NCI-H748 (cell line): ENCODE measurements around the gene DEUP1.
"Not testable (repeated sequence)": the region's sequence is repeated elsewhere in the genome, so short reads cannot be mapped to it uniquely, and the experiment has no call there.

Source experiments
- DNase-seq: peaks from one replicate; lab custom pipeline; 2025; ENCODE audit not compliant: unreplicated experiment; lab: John Stamatoyannopoulos, UW

Gene DEUP1

DNA sequence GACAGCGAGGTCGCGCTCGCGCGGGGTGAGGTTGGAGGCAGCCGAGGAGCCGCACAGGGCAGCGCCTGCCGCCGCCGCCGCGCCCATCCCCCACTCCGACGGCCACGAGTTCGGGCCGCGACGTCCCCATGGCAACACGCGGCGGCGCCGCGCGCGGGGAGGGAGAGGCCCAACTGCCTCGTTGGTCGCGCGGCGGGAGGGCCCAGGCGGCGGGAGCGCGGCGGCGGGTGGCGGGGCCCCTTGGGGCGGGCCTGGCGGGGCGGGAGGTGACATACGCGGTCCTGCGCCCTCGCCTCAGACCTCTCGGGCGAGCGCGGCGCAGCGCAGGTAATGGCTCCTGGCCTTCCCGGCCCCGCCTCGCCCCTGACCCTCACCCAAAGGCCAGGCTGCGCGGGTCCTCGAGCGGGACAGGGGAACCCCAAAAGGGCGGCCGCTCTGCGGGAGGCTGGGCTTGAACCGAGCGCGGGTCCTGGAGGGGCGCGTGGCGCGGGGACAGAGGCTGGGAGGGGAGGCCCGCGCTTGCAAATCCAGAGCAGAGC lies at the start of gene DEUP1:
DEUP1 (plus strand) TSS at position 297 of the 539 bp plus-strand sequence. CDS start 1,518 bp downstream, outside the sequence.
- peak; percentile 80 for DNase-seq

DNA sequence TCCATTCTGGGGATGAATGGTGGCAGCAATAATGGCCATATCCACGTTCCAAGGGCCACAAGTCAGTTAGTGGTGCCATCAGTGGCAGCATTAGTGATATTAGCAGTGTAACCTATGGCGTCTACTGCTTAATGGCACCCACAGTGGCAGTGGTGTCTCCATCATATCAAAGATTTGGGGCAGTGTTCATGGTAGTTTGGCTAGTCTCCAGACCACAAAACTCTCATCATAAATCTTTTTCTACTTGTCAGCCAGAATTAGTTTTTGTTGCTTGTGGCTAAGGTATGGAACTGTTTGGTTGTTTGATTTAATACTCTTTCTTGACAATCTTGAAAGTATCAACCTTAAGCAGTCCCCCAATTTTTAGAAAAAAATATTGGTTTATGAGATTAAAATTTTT lies 45.1 kb upstream of the DEUP1 start:
- no peak for DNase-seq

DNA sequence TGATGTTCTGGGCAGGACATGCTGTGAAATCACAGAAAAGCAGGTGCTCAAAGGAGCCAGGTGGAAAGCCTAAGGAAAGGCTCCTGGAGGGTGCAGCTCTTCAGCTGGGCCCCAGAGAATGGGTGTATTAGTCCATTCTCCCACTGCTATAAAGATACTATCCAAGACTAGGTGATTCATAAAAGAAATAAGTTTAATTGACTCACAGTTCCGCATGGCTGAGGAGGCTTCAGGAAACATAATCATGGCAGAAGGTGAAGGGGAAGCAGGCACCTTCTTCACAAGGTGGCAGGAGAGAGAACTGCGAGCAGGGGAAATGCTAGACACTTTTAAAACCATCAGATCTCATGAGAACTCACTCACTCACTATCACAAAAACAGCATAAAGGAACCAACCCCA lies 43.1 kb upstream of the DEUP1 start:
- DNase-seq: no peak

- DNase-seq: no peak
Measured at GRCh38 chr11:93288079-93288478, 42.5 kb upstream of the DEUP1 start.

DNA sequence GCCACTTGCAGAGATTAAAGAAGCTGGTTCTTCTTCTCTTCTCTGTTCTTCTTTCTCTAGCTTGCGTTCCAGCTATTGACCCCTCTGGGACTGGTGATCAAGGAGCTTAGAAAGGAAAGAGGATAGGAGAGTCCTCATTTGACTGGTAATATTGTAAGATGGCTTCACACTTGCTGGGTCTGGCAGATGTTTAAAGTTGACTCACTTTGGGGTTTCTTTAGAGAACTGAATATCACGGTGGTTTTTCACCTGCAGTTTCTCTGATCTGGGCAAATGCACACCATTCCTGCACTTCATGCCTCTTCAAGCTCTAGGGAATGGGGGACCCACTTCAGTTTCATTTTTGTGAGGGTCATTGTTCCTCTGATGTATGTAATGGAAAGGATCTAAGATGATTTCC lies 41.8 kb upstream of the DEUP1 start:
- DNase-seq: no peak

GRCh38 chr11:93289782-93290463 lies 40.6 kb upstream of the DEUP1 start:
- DNase-seq: no peak

- DNase-seq: no peak
Measured at GRCh38 chr11:93291110-93291509, 39.4 kb upstream of the DEUP1 start.

DNA sequence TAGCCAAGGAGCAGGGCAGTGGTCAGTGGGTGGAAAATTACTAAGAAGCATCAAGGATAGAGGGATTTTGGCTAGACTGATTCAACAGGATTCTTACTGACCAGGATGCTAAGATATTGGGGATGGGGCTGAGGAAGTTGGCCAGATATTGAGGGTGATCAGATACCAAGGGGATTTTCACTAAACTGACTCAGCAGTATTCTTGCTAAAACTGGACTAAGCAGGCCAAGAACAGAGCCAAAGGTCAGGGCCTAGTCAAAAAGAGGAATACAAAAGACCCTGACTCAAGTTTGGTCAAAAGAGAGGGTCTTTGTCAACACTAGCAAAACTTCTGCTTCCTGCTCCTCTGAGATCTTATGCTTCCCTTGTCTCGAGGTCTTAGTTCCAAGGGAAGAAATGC lies 38.6 kb upstream of the DEUP1 start:
- no peak for DNase-seq

- DNase-seq: no peak
Measured at GRCh38 chr11:93295921-93296575, 34.5 kb upstream of the DEUP1 start.

DNA sequence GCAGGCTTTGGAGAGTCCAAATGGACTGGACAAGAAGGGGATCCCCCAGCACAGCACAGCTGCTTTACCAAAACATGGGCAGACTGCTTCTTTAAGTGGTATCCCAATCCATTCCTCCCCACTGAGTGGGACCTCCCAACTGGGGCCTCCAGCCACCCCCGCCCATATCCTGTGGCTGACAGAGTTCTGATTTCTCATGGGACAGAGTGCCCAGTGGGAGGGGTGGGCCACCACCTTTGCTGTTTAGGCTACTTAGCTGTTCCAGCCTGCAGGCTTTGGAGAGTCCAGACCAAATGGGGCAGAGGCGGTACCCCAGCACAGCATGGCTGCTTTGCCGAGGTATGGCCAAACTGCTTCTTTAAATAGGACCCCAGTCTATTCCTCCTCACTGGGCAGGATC lies 26.9 kb upstream of the DEUP1 start:
- no peak for DNase-seq

GRCh38 chr11:93314399-93314798 lies 16.1 kb upstream of the DEUP1 start:
- not testable (repeated sequence) for DNase-seq

DNA sequence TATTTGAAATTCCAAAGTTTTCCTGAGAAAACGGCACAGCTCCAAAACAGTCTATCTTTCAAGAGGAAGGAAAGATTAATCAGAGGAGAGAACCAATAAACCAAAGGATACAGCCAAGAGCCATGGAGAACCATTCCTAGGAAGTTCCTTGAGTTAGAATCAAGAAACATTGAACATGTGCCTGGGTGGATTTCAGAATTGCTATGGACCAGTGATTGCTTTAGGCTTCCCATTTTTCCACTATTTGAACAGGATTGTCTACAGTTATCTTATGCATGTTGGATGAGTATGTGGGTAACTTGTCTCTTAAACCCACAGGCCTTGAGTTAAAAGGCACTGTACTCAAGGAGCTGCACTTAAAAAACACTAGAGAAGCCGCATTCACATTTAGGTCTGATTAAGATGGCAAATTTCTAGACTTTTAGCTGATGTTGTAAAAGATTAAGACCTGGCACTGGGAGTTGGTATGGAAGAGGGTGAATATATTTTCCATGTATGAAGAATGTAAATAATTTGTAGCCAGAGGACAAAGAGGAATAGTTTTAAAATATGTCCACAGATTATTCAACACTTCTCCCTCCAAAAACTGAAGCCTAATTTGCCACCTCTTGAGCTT lies 11.2 kb upstream of the DEUP1 start:
- DNase-seq: no peak

- no peak for DNase-seq
Measured at GRCh38 chr11:93320230-93320629, 10.3 kb upstream of the DEUP1 start.

DNA sequence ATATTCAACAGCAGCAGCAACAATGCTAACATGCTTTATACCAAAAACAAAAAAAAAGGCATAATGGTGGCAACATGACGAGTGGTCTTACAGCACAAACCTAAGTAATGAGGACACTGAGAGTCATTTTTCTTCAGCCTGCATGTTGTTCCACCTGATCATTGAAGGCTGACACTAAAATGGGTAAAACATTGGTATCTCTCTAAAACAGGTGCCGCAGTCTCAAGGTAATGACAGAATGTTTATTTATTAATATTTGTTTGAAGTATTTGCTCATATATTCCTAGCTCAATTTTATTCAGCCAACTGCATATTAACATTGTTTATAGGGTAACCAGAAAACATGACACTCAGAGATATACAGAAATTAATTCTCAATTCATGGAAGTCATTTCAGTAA lies 8.3 kb upstream of the DEUP1 start:
- DNase-seq: no peak

DNA sequence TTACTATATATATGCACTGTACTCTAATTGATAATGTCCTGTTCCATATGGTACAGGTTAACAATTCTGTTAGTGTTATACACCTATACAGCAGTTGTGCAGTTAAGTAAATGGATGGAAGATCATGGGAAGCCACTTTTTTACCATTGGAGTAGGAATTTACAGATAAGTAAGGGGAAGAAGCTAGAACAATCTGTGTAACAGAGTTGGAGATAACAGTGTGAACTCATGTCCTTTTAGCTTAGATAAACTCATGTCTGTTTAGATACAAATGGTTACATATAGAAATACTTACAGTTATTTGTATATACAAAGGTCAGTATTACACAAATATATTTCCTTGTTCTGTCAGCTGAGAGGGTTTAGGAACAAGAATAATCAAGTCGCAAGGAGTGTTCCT lies 6.8 kb upstream of the DEUP1 start:
- DNase-seq: no peak

DNA sequence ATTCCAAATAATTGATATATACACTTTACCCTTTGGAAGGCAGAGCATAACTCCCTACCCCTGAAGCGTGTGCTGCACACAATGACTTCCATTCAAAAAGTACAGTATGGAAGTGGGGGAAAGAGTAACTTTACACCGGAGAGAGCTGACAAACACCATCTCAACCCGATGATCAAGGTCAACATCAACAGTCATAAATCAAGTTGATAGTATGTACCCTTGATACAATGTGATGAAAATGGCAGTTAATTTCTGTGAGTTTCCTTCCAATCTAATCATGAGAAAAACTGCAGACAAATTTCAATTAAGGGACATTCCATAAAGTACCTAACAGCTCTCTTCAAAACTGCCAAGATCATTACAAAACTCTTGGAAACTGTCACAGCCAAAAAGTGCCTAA lies 6.0 kb upstream of the DEUP1 start:
- DNase-seq: peak; percentile 25

GRCh38 chr11:93326681-93327080 lies 3.9 kb upstream of the DEUP1 start:
- DNase-seq: no peak

DNA sequence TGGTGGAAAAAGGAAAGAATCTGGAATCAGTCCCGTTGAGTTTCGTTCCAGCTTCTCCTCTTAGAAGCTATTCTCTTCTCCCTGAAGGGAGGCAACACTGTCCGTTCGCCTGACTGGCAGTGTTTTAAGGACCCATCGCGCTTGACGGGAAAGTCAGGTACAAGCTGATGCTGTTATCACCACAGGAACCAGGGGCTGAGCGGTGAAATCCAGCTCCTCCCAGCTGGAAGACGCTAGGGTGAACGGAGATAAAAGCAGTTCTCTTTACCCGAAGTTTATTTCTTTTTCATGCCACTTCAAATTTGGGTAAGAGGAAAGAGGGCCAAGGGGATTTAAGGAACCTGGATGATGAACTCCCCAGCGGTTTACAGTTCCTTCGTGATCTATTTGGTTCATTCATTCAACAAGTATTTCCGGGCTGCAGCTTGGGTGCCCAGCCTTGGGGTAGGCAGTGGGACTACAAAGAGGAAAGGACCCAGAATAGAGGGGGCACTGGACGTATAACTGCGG lies 551 bp upstream of the DEUP1 start:
- DNase-seq: peak; percentile 82

DNA sequence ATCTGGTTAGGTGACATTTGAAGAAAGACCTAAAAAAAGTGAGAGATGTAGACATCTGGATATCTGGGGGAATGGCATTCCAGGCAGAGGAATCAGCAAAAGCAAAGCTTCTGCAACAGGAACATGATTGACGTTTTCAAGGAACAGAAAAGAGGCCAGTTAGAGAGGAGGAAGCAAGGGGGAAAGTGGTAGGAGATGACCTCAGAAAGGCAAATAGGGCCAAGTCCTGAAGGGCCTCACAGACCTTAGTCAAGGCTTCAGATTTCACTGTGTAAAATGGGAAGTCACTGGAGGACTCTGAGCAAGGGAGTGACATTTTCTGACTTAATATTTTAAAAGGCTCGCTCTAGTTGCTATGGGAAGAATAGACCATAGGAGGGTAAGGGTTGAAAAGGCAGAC lies 9.7 kb downstream of the DEUP1 start:
- no peak for DNase-seq

GRCh38 chr11:93344855-93345333 lies 14.4 kb downstream of the DEUP1 start:
- no peak for DNase-seq

GRCh38 chr11:93348930-93349329 lies 18.4 kb downstream of the DEUP1 start:
- DNase-seq: peak; percentile 31

- no peak for DNase-seq
Measured at GRCh38 chr11:93350835-93351234, 20.3 kb downstream of the DEUP1 start.
